KMS-11 (cell line): Measurements from ENCODE around the gene EEIG2.

ENCODE experiments used
- H2AFZ ChIP-seq: fragments of 200-600 bp; sonication (generic); 2 replicates; pipeline ENCODE4 v1.6.1; 2016; ENCODE audit warnings: antibody characterized with exemption, mixed run types, low read depth
- H3K27ac ChIP-seq: fragments of 200-600 bp; sonication (generic); 2 replicates; pipeline ENCODE4 v1.6.1; 2016; ENCODE audit warnings: mild to moderate bottlenecking, mixed run types
- H3K27me3 ChIP-seq: fragments of 200-600 bp; sonication (generic); 2 replicates; pipeline ENCODE4 v1.6.1; 2017; ENCODE audit warnings: mild to moderate bottlenecking, low read depth, mixed run types, moderate library complexity; ENCODE audit not compliant: insufficient read depth
- H3K36me3 ChIP-seq: fragments of 200-600 bp; sonication (generic); 2 replicates; pipeline ENCODE4 v1.6.1; 2017; ENCODE audit warnings: mild to moderate bottlenecking, mixed run types; ENCODE audit not compliant: insufficient read depth
- H3K4me1 ChIP-seq: fragments of 200-600 bp; sonication (generic); 2 replicates; pipeline ENCODE4 v1.6.1; 2016; ENCODE audit warnings: mild to moderate bottlenecking, low read depth, mixed run types; ENCODE audit not compliant: poor library complexity, severe bottlenecking
- H3K4me2 ChIP-seq: fragments of 200-600 bp; sonication (generic); 2 replicates; pipeline ENCODE4 v1.7.0; 2016; ENCODE audit warnings: mild to moderate bottlenecking, mixed run types
- H3K4me3 ChIP-seq: fragments of 200-600 bp; sonication (generic); IDR thresholded peaks from 2 replicates; pipeline ENCODE4 v1.6.1; 2017; ENCODE audit warnings: low read depth, low read length, mixed read lengths; ENCODE audit not compliant: insufficient read depth
- H3K79me2 ChIP-seq: fragments of 200-600 bp; sonication (generic); 2 replicates; pipeline ENCODE4 v1.6.1; 2016; ENCODE audit warnings: low read depth, mixed run types; ENCODE audit not compliant: insufficient read depth
- H3K9ac ChIP-seq: fragments of 200-600 bp; sonication (generic); 2 replicates; pipeline ENCODE4 v1.6.1; 2016; ENCODE audit warnings: mild to moderate bottlenecking, mixed run types
- H4K20me1 ChIP-seq: fragments of 200-600 bp; sonication (generic); 2 replicates; pipeline ENCODE4 v1.6.1; 2016; ENCODE audit warnings: mild to moderate bottlenecking, mixed run types; ENCODE audit not compliant: insufficient read depth
- CTCF ChIP-seq: fragments of 200-600 bp; sonication (generic); conservative IDR thresholded peaks from 2 replicates; pipeline ENCODE4 v1.6.1; 2017; ENCODE audit warnings: low read depth, mild to moderate bottlenecking, antibody characterized with exemption, low read length, moderate library complexity, mixed read lengths

Gene EEIG2

GRCh38 chr1:108593448-108593847 lies 33.5 kb downstream of the EEIG2 start:
- Histone ChIP-seq H2AFZ (no peak overlapping the region), H4K20me1 (no peaks in the 10 kb centered on the region), H3K27me3 (no peaks in the 10 kb centered on the region), H3K9ac (no peak overlapping the region), H3K36me3 (no peaks in the 10 kb centered on the region), H3K4me2 (no peak overlapping the region), H3K27ac (no peak overlapping the region), H3K4me1 (no peaks in the 10 kb centered on the region), H3K79me2 (no peaks in the 10 kb centered on the region), H3K4me3 (no peak overlapping the region)
- no peak for TF ChIP-seq CTCF

DNA sequence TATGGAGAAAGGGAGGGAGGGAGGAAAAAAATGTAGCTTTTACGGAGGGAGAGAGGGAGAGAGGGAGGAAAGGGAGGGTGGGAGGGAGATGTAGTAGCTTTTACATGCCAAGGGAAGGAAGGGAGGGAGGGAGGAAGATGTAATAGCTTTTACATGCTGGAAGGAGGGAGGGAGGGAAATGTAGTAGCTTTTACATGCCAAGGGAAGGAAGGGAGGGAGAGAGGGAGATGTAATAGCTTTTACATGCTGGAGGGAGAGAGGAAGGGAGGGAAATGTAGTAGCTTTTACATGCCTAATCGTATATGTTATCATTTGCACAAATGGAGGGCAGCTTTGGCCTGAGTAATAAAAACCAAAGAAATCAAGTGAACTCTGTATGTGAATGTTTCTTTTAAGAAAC lies 35.6 kb downstream of the EEIG2 start:
- no peak overlapping the region for H2AFZ ChIP-seq
- no peaks in the 10 kb centered on the region for H3K79me2 ChIP-seq
- no peaks in the 10 kb centered on the region for H4K20me1 ChIP-seq
- H3K4me2 ChIP-seq, result no peak overlapping the region
- no peaks in the 10 kb centered on the region for H3K4me1 ChIP-seq
- TF ChIP-seq CTCF, result no peak
- H3K27me3 ChIP-seq, result no peaks in the 10 kb centered on the region
- H3K36me3 ChIP-seq, result no peaks in the 10 kb centered on the region
- no peak overlapping the region for H3K27ac ChIP-seq
- no peak overlapping the region for H3K9ac ChIP-seq
- no peak overlapping the region for H3K4me3 ChIP-seq

DNA sequence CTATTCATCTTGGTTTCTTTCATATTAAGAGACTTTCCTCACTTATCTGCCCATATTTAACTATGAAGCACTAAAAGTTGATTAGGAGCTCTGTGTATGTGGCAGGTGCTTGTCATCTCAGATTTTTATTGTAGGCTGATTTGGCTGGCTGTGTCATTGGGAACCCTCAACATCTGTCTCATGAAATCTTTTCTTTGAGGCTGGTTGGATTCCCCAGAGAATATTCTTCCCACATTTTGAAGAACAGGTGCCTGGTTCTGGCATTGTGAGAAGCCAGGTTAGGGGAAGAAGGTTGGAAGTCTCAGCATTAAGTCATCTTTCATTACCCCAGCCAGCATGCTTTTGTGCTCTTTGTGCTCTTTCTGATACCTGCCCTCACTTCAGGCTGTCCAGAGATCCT lies 37.1 kb downstream of the EEIG2 start:
- H3K4me2 ChIP-seq, result no peak overlapping the region
- no peak overlapping the region for H3K27ac ChIP-seq
- H3K9ac ChIP-seq, result no peak overlapping the region
- H3K4me3 ChIP-seq, result no peak overlapping the region
- no peaks in the 10 kb centered on the region for H3K27me3 ChIP-seq
- no peaks in the 10 kb centered on the region for H4K20me1 ChIP-seq
- no peaks in the 10 kb centered on the region for H3K79me2 ChIP-seq
- H2AFZ ChIP-seq, result no peak overlapping the region
- H3K36me3 ChIP-seq, result no peaks in the 10 kb centered on the region
- TF ChIP-seq CTCF, result no peak
- H3K4me1 ChIP-seq, result no peaks in the 10 kb centered on the region

DNA sequence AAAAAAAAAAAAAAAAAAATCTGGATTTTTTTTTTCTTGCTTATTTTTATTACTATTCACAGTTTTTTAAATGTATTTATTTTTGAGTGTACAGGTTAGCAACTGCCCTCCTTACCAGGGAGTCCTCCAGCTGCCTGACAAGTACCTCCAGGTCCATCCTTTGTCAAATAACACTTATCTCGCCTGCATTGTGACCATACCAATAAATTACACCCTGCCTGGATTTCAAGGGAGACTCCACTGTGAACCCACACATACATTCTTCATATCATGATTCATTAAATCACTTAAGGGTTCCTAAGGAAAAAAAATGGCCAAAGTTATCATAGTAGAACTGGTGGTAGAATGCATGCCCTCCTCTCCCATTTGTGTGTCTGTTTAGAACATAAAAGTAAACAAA lies 38.4 kb downstream of the EEIG2 start:
- H4K20me1 ChIP-seq, result no peaks in the 10 kb centered on the region

More for the DNA sequence above, 38.4 kb downstream of the EEIG2 start:
- no peaks in the 10 kb centered on the region for H3K36me3 ChIP-seq
- H2AFZ ChIP-seq, result no peak overlapping the region
- H3K27ac ChIP-seq, result no peak overlapping the region
- no peaks in the 10 kb centered on the region for H3K27me3 ChIP-seq
- H3K79me2 ChIP-seq, result no peaks in the 10 kb centered on the region
- no peak for TF ChIP-seq CTCF
- H3K9ac ChIP-seq, result no peak overlapping the region
- H3K4me1 ChIP-seq, result no peaks in the 10 kb centered on the region
- H3K4me2 ChIP-seq, result no peak overlapping the region
- no peak overlapping the region for H3K4me3 ChIP-seq
